HG03432 (cell line): ENCODE data around the gene GSTM5.
"Not testable (repeated sequence)": the region's sequence is repeated elsewhere in the genome, so short reads cannot be mapped to it uniquely, and the experiment has no call there.

Experiments used
- ATAC-seq: cut with Tn5 transposase; IDR thresholded peaks from one replicate; pipeline ENCODE4 v1.9.1; 2021; ENCODE audit warnings: mild to moderate bottlenecking, moderate library complexity; ENCODE audit not compliant: unreplicated experiment

GSTM5 gene

GRCh38 chr1:109695138-109695537, 16.9 kb upstream of the GSTM5 start:
- not testable (repeated sequence) for ATAC-seq

GRCh38 chr1:109697066-109697465, 15.0 kb upstream of the GSTM5 start:
- ATAC-seq = no peak

GRCh38 chr1:109697861-109698260, 14.2 kb upstream of the GSTM5 start:
- not testable (repeated sequence) for ATAC-seq

GRCh38 chr1:109702940-109703339, 9.1 kb upstream of the GSTM5 start:
- not testable (repeated sequence) for ATAC-seq

- ATAC-seq = no peak
Observed at GRCh38 chr1:109704173-109704572, 7.9 kb upstream of the GSTM5 start.

- no peak for ATAC-seq
Observed at GRCh38 chr1:109705411-109705810, 6.6 kb upstream of the GSTM5 start.

- ATAC-seq = not testable (repeated sequence)
Observed at GRCh38 chr1:109708949-109709348, 3.1 kb upstream of the GSTM5 start.

GRCh38 chr1:109709822-109710221, 2.2 kb upstream of the GSTM5 start:
- not testable (repeated sequence) for ATAC-seq

GRCh38 chr1:109712321-109712864, 342 bp downstream of the GSTM5 start:
- ATAC-seq = no peak

GRCh38 chr1:109713636-109714035, 1.6 kb downstream of the GSTM5 start:
- no peak for ATAC-seq

GRCh38 chr1:109714661-109715372, 2.8 kb downstream of the GSTM5 start:
- no peak for ATAC-seq

GRCh38 chr1:109716121-109716520, 4.1 kb downstream of the GSTM5 start:
- ATAC-seq = no peak

GRCh38 chr1:109716570-109717090, 4.6 kb downstream of the GSTM5 start:
- ATAC-seq = no peak

GRCh38 chr1:109717729-109718128, 5.7 kb downstream of the GSTM5 start:
- ATAC-seq = no peak

GRCh38 chr1:109718495-109718894, 6.4 kb downstream of the GSTM5 start:
- ATAC-seq = no peak

GRCh38 chr1:109719337-109719837, 7.3 kb downstream of the GSTM5 start:
- peak; percentile 62 for ATAC-seq

- no peak for ATAC-seq
Observed at GRCh38 chr1:109721042-109721441, 9.0 kb downstream of the GSTM5 start.

- ATAC-seq = no peak
Observed at GRCh38 chr1:109721971-109722370, 9.9 kb downstream of the GSTM5 start.

GRCh38 chr1:109722908-109723691, 11.0 kb downstream of the GSTM5 start:
- ATAC-seq = no peak

GRCh38 chr1:109724933-109725332, 12.9 kb downstream of the GSTM5 start:
- ATAC-seq = no peak

- ATAC-seq = no peak
Observed at GRCh38 chr1:109725510-109725909, 13.5 kb downstream of the GSTM5 start.
